HEK293T (cell line): ENCODE measurements around the gene NANOG.
"Not testable (repeated sequence)": the region's sequence is repeated elsewhere in the genome, so short reads cannot be mapped to it uniquely, and the experiment has no call there.

Experiments used
- CTCF ChIA-PET: fragments of 350-600 bp; formaldehyde crosslinking; extraction: SDS; loops from one replicate; lab custom pipeline; 2021; ENCODE audit warnings: antibody characterized with exemption, inconsistent platforms; lab: Yijun Ruan, JAX
- POLR2A ChIA-PET: fragments of 350-600 bp; formaldehyde crosslinking; extraction: SDS; loops from one replicate; lab custom pipeline; 2020; ENCODE audit warnings: antibody characterized with exemption, inconsistent platforms; lab: Yijun Ruan, JAX
- DNase-seq: peaks from one replicate; pipeline ENCODE4 v3.0.0; 2012; ENCODE audit warnings: mixed read lengths; ENCODE audit errors: extremely low spot score
- ARNT ChIP-seq: fragments of 450-650 bp; IDR thresholded peaks from 2 replicates; pipeline ENCODE4 v1.6.1; 2017; ENCODE audit warnings: mild to moderate bottlenecking
- BHLHE40 ChIP-seq: fragments of 450-650 bp; IDR thresholded peaks from 2 replicates; pipeline ENCODE4 v1.6.1; 2016; ENCODE audit warnings: mild to moderate bottlenecking, moderate library complexity, borderline replicate concordance
- CTBP1 ChIP-seq: fragments of 450-650 bp; IDR thresholded peaks from 2 replicates; pipeline ENCODE4 v1.6.1; 2016; ENCODE audit warnings: borderline replicate concordance
- ELF4 ChIP-seq: fragments of 450-650 bp; IDR thresholded peaks from 2 replicates; pipeline ENCODE4 v1.6.1; 2017; ENCODE audit warnings: antibody characterized with exemption
- FOXA1 ChIP-seq: fragments of 450-650 bp; IDR thresholded peaks from 2 replicates; pipeline ENCODE4 v1.6.1; 2016; ENCODE audit warnings: mild to moderate bottlenecking
- FOXK2 ChIP-seq: fragments of 450-650 bp; IDR thresholded peaks from 2 replicates; pipeline ENCODE4 v1.6.1; 2016; ENCODE audit warnings: mild to moderate bottlenecking
- FOXM1 ChIP-seq: fragments of 450-650 bp; IDR thresholded peaks from 2 replicates; pipeline ENCODE4 v1.6.1; 2017; ENCODE audit warnings: mild to moderate bottlenecking, borderline replicate concordance
- HDGF ChIP-seq: fragments of 450-650 bp; IDR thresholded peaks from 2 replicates; pipeline ENCODE4 v1.6.1; 2017; ENCODE audit warnings: antibody characterized with exemption, borderline replicate concordance
- L3MBTL2 ChIP-seq: fragments of 450-650 bp; conservative IDR thresholded peaks from 2 replicates; pipeline ENCODE4 v1.6.1; 2016; ENCODE audit warnings: mild to moderate bottlenecking
- LEF1 ChIP-seq: fragments of 450-650 bp; IDR thresholded peaks from 2 replicates; pipeline ENCODE4 v1.6.1; 2017; ENCODE audit warnings: mild to moderate bottlenecking, borderline replicate concordance
- NFRKB ChIP-seq: fragments of 450-650 bp; IDR thresholded peaks from 2 replicates; pipeline ENCODE4 v1.6.1; 2016; ENCODE audit warnings: mild to moderate bottlenecking, moderate library complexity
- PKNOX1 ChIP-seq: fragments of 450-650 bp; IDR thresholded peaks from 2 replicates; pipeline ENCODE4 v1.6.1; 2016
- SP1 ChIP-seq: fragments of 450-650 bp; IDR thresholded peaks from 2 replicates; pipeline ENCODE4 v1.6.1; 2017
- SUZ12 ChIP-seq: fragments of 450-650 bp; IDR thresholded peaks from 2 replicates; pipeline ENCODE4 v1.6.1; 2016; ENCODE audit warnings: mild to moderate bottlenecking
- TARDBP ChIP-seq: fragments of 450-650 bp; IDR thresholded peaks from 2 replicates; pipeline ENCODE4 v1.6.1; 2016
- ZNF384 ChIP-seq: fragments of 450-650 bp; IDR thresholded peaks from 2 replicates; pipeline ENCODE4 v1.6.1; 2016

NANOG gene

GRCh38 chr12:7837366-7837765 is 48.2 kb downstream of the NANOG start:
- TF ChIP-seq NFRKB (no peak), FOXK2 (no peak), ARNT (no peak), CTBP1 (no peak), LEF1 (no peak), SP1 (no peak), SUZ12 (no peak), TARDBP (no peak), PKNOX1 (no peak), HDGF (no peak), BHLHE40 (no peak), FOXA1 (no peak), FOXM1 (no peak), L3MBTL2 (no peak)
- POLR2A ChIA-PET = no interaction called here
- CTCF ChIA-PET = no interaction called here
- no peak for DNase-seq

GRCh38 chr12:7839226-7839625 is 50.0 kb downstream of the NANOG start:
- DNase-seq, CTCF ChIA-PET, POLR2A ChIA-PET: not testable (repeated sequence)

GRCh38 chr12:7839848-7840247 is 50.6 kb downstream of the NANOG start:
- CTCF ChIA-PET, POLR2A ChIA-PET: not testable (repeated sequence)

GRCh38 chr12:7842444-7842843 is 53.2 kb downstream of the NANOG start:
- DNase-seq, POLR2A ChIA-PET: not testable (repeated sequence)
- CTCF ChIA-PET = interaction anchor here (0.6 kb wide), 1 partner anchor 734 kb away, joined by 5 read pairs; no protein-coding TSS in a partner anchor

More at GRCh38 chr12:7839848-7840247, 50.6 kb downstream of the NANOG start:
- DNase-seq = not testable (repeated sequence)

- POLR2A ChIA-PET, DNase-seq, CTCF ChIA-PET: not testable (repeated sequence)
These were observed 53.9 kb downstream of the NANOG start for GRCh38 chr12:7843149-7843548.

- CTCF ChIA-PET, POLR2A ChIA-PET, DNase-seq: not testable (repeated sequence)
These were observed 54.4 kb downstream of the NANOG start for GRCh38 chr12:7843583-7843982.

GRCh38 chr12:7844116-7844515 is 54.9 kb downstream of the NANOG start:
- POLR2A ChIA-PET = no interaction called here
- DNase-seq = no peak
- CTCF ChIA-PET = no interaction called here
- TF ChIP-seq CTBP1 (no peak), ARNT (no peak), FOXK2 (no peak), SP1 (no peak), HDGF (no peak), FOXM1 (no peak), TARDBP (no peak), ELF4 (no peak), SUZ12 (no peak), LEF1 (no peak), ZNF384 (no peak), FOXA1 (no peak), PKNOX1 (no peak), L3MBTL2 (no peak)

GRCh38 chr12:7847226-7848097 is 58.3 kb downstream of the NANOG start:
- DNase-seq, POLR2A ChIA-PET: not testable (repeated sequence)
- CTCF ChIA-PET = interaction anchor here (0.6 to 0.7 kb wide), 2 partner anchors 85 to 100 kb away, joined by 3 to 4 read pairs; no protein-coding TSS in a partner anchor

- CTCF ChIA-PET = interaction anchor here (0.6 to 0.7 kb wide), 2 partner anchors 86 to 99 kb away, joined by 3 to 4 read pairs; no protein-coding TSS in a partner anchor
- DNase-seq, POLR2A ChIA-PET: not testable (repeated sequence)
These were observed 58.9 kb downstream of the NANOG start for GRCh38 chr12:7848098-7848422.
